ENCODE measurements around the gene DRAP1. TPM values are rescaled to one million over a fixed set of nuclear protein-coding genes. Genes with fewer than 3 reads are reported as not detected.

The DRAP1 gene
- total and polyA plus RNA-seq, 2 experiments from 2014 or later: 121 to 294 TPM

DNA sequence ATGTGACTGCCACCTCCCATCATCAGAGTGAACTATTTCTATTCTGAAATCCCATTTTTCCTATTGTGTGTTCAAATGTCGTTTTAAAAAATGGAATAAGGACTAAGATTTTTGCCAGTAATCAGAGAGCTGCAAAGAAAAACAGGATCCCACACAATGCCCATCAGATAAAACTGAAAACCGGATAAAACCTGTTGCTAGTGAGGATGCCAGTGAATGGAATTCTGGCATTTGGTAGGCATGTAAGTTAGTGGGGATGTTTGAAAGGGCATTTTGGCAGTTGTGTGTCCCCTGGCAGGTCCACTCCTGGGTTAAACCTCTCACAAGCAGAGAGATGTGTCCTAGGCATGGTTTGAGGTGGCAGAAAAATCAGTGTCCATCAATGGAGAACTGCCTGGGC lies 6.2 kb downstream of the DRAP1 start:
- ATAC-seq: no peak
- H3K4me2 ChIP-seq: no peak overlapping the region

More for the DNA sequence above, 6.2 kb downstream of the DRAP1 start:
- Histone ChIP-seq H3K4me3 (no peak overlapping the region), H3K79me2 (replicated peaks; ENCODE audit: insufficient read depth) (no peaks in the 10 kb centered on the region), H3K4me1 (ENCODE audit: insufficient read depth) (peaks cover 9% of the 10 kb centered on the region; the same call in 1 of the 2 replicates), H3K27ac (ENCODE audit: low read depth) (no peak overlapping the region), H3K9me2 (ENCODE audit: insufficient read depth) (no peaks in the 10 kb centered on the region), H3K36me3 (ENCODE audit: insufficient read depth) (no peaks in the 10 kb centered on the region; the same call in 1 of the 2 replicates), H3K27me3 (ENCODE audit: insufficient read depth) (no peaks in the 10 kb centered on the region), H3F3A (replicated peaks; ENCODE audit: low read depth) (no peaks in the 10 kb centered on the region), H2AFZ (no peak overlapping the region), H4K20me1 (replicated peaks; ENCODE audit: insufficient read depth) (no peaks in the 10 kb centered on the region)
- Mint-ChIP-seq H3K27me3 (ENCODE audit: insufficient read depth, low read depth, poor library complexity) (peaks cover 7% of the 10 kb centered on the region), H3K36me3 (ENCODE audit: low read depth) (peaks cover 18% of the 10 kb centered on the region), H3K27ac (no peak overlapping the region), H3K4me1 (peaks cover 17% of the 10 kb centered on the region), H3K4me3 (no peak overlapping the region; the same call in 2 of the 3 replicates), H3K9me3 (no peaks in the 10 kb centered on the region)
- DNase-seq (ENCODE audit: low spot score): no peak
- TF ChIP-seq ZNF114 (CRISPR knock-in tag; IDR thresholded peaks at IDR 0.05): no peak
- TF ChIP-seq, protein P1, sequence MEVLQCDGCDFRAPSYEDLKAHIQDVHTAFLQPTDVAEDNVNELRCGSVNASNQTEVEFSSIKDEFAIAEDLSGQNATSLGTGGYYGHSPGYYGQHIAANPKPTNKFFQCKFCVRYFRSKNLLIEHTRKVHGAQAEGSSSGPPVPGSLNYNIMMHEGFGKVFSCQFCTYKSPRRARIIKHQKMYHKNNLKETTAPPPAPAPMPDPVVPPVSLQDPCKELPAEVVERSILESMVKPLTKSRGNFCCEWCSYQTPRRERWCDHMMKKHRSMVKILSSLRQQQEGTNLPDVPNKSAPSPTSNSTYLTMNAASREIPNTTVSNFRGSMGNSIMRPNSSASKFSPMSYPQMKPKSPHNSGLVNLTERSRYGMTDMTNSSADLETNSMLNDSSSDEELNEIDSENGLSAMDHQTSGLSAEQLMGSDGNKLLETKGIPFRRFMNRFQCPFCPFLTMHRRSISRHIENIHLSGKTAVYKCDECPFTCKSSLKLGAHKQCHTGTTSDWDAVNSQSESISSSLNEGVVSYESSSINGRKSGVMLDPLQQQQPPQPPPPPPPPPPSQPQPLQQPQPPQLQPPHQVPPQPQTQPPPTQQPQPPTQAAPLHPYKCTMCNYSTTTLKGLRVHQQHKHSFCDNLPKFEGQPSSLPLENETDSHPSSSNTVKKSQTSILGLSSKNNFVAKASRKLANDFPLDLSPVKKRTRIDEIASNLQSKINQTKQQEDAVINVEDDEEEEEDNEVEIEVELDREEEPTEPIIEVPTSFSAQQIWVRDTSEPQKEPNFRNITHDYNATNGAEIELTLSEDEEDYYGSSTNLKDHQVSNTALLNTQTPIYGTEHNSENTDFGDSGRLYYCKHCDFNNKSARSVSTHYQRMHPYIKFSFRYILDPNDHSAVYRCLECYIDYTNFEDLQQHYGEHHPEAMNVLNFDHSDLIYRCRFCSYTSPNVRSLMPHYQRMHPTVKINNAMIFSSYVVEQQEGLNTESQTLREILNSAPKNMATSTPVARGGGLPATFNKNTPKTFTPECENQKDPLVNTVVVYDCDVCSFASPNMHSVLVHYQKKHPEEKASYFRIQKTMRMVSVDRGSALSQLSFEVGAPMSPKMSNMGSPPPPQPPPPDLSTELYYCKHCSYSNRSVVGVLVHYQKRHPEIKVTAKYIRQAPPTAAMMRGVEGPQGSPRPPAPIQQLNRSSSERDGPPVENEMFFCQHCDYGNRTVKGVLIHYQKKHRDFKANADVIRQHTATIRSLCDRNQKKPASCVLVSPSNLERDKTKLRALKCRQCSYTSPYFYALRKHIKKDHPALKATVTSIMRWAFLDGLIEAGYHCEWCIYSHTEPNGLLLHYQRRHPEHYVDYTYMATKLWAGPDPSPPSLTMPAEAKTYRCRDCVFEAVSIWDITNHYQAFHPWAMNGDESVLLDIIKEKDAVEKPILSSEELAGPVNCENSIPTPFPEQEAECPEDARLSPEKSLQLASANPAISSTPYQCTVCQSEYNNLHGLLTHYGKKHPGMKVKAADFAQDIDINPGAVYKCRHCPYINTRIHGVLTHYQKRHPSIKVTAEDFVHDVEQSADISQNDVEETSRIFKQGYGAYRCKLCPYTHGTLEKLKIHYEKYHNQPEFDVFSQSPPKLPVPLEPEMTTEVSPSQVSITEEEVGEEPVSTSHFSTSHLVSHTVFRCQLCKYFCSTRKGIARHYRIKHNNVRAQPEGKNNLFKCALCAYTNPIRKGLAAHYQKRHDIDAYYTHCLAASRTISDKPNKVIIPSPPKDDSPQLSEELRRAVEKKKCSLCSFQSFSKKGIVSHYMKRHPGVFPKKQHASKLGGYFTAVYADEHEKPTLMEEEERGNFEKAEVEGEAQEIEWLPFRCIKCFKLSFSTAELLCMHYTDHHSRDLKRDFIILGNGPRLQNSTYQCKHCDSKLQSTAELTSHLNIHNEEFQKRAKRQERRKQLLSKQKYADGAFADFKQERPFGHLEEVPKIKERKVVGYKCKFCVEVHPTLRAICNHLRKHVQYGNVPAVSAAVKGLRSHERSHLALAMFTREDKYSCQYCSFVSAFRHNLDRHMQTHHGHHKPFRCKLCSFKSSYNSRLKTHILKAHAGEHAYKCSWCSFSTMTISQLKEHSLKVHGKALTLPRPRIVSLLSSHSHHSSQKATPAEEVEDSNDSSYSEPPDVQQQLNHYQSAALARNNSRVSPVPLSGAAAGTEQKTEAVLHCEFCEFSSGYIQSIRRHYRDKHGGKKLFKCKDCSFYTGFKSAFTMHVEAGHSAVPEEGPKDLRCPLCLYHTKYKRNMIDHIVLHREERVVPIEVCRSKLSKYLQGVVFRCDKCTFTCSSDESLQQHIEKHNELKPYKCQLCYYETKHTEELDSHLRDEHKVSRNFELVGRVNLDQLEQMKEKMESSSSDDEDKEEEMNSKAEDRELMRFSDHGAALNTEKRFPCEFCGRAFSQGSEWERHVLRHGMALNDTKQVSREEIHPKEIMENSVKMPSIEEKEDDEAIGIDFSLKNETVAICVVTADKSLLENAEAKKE (CRISPR knock-in tag; IDR thresholded peaks at IDR 0.05): no peak
- TF ChIP-seq, protein P2, sequence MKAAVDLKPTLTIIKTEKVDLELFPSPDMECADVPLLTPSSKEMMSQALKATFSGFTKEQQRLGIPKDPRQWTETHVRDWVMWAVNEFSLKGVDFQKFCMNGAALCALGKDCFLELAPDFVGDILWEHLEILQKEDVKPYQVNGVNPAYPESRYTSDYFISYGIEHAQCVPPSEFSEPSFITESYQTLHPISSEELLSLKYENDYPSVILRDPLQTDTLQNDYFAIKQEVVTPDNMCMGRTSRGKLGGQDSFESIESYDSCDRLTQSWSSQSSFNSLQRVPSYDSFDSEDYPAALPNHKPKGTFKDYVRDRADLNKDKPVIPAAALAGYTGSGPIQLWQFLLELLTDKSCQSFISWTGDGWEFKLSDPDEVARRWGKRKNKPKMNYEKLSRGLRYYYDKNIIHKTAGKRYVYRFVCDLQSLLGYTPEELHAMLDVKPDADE (IDR thresholded peaks at IDR 0.05): no peak
- TF ChIP-seq ZNF331 (CRISPR knock-in tag; IDR thresholded peaks at IDR 0.05; ENCODE audit: low read depth): no peak
- TF ChIP-seq, protein P3, sequence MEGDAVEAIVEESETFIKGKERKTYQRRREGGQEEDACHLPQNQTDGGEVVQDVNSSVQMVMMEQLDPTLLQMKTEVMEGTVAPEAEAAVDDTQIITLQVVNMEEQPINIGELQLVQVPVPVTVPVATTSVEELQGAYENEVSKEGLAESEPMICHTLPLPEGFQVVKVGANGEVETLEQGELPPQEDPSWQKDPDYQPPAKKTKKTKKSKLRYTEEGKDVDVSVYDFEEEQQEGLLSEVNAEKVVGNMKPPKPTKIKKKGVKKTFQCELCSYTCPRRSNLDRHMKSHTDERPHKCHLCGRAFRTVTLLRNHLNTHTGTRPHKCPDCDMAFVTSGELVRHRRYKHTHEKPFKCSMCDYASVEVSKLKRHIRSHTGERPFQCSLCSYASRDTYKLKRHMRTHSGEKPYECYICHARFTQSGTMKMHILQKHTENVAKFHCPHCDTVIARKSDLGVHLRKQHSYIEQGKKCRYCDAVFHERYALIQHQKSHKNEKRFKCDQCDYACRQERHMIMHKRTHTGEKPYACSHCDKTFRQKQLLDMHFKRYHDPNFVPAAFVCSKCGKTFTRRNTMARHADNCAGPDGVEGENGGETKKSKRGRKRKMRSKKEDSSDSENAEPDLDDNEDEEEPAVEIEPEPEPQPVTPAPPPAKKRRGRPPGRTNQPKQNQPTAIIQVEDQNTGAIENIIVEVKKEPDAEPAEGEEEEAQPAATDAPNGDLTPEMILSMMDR (conservative IDR thresholded peaks at IDR 0.05; ENCODE audit: low read depth in 2 of 2): no peak
- TF ChIP-seq EZH2phosphoT487 (IDR thresholded peaks at IDR 0.05; ENCODE audit: unreplicated experiment): no peak
- no peak for TF ChIP-seq STAT1 (IDR thresholded peaks at IDR 0.05; ENCODE audit: unreplicated experiment)
- TF ChIP-seq POLR2AphosphoS5 (IDR thresholded peaks at IDR 0.05; ENCODE audit: low read depth): no peak
- TF ChIP-seq NANOG (IDR thresholded peaks at IDR 0.05; ENCODE audit: borderline replicate concordance): no peak
- TF ChIP-seq JUNB (IDR thresholded peaks at IDR 0.05; ENCODE audit: unreplicated experiment): no peak
- TF ChIP-seq, protein P4, sequence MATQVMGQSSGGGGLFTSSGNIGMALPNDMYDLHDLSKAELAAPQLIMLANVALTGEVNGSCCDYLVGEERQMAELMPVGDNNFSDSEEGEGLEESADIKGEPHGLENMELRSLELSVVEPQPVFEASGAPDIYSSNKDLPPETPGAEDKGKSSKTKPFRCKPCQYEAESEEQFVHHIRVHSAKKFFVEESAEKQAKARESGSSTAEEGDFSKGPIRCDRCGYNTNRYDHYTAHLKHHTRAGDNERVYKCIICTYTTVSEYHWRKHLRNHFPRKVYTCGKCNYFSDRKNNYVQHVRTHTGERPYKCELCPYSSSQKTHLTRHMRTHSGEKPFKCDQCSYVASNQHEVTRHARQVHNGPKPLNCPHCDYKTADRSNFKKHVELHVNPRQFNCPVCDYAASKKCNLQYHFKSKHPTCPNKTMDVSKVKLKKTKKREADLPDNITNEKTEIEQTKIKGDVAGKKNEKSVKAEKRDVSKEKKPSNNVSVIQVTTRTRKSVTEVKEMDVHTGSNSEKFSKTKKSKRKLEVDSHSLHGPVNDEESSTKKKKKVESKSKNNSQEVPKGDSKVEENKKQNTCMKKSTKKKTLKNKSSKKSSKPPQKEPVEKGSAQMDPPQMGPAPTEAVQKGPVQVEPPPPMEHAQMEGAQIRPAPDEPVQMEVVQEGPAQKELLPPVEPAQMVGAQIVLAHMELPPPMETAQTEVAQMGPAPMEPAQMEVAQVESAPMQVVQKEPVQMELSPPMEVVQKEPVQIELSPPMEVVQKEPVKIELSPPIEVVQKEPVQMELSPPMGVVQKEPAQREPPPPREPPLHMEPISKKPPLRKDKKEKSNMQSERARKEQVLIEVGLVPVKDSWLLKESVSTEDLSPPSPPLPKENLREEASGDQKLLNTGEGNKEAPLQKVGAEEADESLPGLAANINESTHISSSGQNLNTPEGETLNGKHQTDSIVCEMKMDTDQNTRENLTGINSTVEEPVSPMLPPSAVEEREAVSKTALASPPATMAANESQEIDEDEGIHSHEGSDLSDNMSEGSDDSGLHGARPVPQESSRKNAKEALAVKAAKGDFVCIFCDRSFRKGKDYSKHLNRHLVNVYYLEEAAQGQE (IDR thresholded peaks at IDR 0.05; ENCODE audit: unreplicated experiment): no peak
- no peak for TF ChIP-seq CREB1 (CRISPR knock-in tag; IDR thresholded peaks at IDR 0.05; ENCODE audit: low read depth)
- no peak for TF ChIP-seq EZH2 (IDR thresholded peaks at IDR 0.05; ENCODE audit: low read depth, unreplicated experiment)
